ENCODE results near the gene USP28.

Gene USP28

GRCh38 chr11:113876798-113877669, 1.7 kb upstream of the USP28 start:
- DNase-seq (ENCODE audit: low read depth) = no peak

GRCh38 chr11:113876074-113876797, 864 bp upstream of the USP28 start:
- no peak for DNase-seq (ENCODE audit: low read depth)

DNA sequence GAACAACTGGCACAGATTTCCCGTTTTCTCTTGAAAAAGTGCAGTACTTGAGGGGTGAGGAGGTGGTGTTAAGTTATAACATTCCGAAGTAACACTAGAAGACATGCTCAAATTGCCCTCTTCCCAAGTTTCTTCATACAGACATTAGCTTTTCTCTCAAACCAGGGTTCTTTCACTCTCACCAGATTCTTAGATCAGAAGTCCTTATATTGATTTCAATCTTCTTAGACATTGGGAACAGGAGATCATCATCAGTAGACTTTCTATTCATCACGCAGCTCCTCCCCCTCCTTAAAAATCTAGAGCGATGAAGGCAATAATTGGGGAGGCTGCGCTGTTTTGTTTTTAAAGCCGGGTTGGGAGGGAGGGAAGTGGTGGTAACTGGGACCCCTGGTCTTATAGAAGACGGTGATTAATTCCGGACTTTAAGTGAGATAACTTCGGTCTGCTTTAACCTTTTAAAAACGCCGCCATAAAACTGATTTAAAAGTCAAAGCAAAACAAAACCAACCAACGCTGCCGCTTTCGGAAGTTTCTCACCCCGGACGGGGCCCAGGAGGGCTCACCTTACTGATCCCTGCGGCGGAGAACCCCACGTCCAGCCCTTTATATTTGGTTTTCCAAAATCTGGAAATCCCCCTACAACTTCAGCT, 665 bp downstream of the USP28 start:
- DNase-seq (ENCODE audit: low read depth) = no peak

DNA sequence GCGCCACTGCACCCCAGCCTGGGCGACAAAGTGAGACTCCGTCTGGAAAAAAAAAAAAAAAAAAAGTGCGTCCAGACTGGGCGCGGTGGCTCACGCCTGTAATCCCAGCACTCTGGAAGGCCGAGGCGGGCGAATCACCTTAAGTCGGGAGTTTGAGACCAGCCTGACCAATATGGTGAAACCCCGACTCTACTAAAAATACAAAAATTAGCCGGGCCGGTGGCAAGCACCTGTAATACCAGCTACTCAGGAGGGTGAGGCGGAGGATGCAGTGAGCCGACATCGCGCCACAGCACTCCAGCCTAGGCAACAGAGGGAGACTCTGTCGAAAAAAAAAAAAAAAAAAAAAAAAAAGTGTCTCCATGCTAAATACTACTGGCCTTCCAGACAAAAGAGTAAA, 1.3 kb downstream of the USP28 start:
- DNase-seq (ENCODE audit: low read depth) = no peak

DNA sequence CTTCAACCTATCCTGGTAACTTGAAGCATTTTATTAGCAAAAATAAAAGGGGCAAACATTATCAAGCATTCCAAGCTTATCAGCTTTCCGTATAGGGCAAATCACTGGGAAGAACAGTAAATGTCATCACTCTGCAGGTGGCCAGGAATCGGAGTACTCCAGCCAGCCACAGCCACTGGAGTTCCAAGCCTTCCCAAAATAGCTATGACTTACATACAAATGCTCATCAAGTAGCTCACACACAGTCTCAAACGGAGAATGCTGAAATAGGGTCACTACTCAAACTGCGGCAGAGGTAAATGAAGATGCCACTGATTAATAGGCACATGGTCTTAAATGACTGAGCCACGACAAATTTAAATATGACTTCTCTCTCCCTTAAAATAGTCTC, 2.1 kb downstream of the USP28 start:
- DNase-seq (ENCODE audit: low read depth) = no peak

DNA sequence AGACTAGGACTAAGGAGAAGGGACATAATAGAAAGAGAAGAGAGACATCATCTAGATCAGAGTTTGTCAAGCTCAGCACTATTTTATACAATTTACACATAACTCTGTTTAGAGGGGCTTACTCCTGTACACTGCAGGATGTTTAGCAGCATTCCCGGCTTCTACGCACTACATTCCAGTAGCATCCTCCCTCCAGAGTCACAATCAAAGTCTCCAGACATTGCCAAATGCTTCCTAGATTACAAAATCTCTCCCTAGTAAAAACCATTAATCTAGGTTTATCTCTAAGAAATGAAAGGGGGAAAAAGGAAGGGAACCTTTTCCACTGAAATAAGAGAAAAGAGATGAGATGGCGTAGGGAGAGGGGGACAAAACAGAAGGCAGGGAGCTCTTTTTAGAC, 4.0 kb downstream of the USP28 start:
- no peak for DNase-seq (ENCODE audit: low read depth)

DNA sequence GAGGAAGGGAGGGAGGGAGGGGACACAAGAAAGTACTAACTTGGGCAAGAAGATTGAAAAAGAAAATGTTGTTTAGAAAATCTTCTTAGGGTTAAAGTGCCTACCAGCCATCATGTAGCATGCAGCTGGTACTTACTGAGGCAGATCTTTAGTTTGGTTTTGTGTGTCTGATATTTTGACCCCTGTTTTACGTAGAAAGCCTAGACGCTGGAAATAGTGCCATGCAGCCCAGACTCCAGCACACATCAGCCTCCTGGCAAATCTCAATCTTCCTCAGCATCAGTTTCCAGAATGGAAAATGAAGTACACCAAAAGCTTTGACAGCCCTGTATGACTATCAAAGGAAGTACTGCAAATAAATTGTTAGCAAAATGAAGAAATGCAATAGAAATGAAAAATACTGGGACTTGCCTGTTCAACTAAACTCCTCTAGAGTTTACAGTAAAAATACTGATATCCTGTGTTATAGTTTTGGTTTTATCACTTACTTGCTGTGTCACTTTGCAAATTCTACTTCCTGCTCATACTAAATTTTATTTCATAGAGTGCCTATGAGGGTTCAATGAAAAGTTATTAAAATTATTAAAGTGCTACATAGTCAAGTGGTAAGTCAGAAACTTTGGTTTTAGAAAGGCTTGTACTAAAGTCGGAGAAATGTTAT, 7.4 kb downstream of the USP28 start:
- no peak for DNase-seq (ENCODE audit: low read depth)

DNA sequence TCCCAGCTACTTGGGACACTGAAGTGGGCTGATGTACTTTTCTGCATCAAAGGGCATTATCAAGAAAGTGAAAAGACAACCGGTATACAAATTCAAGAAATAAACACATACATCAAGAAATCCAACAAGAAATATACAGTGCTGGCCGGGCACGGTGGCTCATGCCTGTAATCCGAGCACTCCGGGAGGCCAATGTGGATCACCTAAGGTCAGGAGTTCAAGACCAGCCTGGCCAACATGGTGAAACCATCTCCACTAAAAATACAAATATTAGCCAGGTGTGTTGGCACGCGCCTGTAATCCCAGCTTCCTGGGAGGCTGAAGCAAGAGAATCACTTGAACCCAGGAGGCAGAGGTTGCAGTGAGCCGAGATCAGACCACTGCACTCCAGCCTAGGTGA, 9.5 kb downstream of the USP28 start:
- no peak for DNase-seq (ENCODE audit: low read depth)

DNA sequence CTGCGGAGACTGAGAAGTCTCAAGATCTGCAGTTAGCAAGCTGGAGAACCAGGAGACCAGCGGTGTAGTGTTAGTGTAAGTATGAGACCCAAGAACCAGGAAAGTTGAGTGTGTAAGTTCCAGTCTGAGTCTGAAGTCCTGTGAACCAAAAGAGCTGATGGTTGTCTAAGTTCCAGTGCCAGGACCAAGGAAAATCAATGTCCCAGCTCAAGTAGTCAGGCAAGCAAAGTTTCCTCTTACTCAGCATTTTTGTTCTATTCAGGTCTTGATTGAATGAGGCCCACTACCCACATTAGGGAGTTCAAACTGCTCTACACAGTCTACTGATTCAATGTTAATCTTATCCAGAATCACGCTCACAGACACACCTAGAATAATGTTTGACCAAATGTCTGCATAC, 11.0 kb downstream of the USP28 start:
- DNase-seq (ENCODE audit: low read depth) = no peak

DNA sequence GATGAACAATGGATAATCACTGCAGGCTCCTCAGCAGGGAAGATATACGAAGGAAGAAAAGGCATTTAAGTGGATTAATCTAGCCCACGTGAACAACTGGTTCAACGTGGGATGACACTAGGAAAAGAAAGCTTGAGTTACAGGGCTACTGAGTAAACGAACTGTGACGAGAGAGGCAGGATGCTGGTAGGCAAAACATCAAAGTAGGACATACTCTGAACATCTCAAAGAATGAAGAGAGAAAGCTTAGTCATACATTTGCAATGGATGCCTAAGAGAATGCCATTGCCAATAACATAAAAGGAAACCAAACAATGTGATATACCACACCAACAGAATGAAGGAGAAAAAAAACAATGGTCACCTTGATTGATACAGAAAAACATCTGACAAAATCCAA, 12.9 kb downstream of the USP28 start:
- DNase-seq (ENCODE audit: low read depth) = no peak

DNA sequence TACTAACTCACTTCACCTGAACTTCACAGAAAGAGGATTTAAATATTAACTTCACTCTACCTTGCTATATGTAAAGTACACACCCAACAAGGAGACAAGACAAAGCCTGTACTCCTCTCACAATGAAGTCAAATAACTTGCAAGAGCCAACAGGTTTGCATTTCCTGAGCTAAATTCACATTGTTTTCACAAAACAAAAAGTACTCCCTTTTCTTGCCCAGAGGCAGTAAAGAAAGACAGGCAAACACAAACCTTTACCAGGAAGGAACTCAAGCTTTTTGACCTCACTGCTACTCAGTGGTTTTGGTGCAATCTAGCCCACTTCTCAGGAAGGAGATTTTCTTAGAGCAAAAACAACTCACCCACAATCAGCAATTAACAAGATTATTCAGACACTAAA, 15.7 kb downstream of the USP28 start:
- no peak for DNase-seq (ENCODE audit: low read depth)

DNA sequence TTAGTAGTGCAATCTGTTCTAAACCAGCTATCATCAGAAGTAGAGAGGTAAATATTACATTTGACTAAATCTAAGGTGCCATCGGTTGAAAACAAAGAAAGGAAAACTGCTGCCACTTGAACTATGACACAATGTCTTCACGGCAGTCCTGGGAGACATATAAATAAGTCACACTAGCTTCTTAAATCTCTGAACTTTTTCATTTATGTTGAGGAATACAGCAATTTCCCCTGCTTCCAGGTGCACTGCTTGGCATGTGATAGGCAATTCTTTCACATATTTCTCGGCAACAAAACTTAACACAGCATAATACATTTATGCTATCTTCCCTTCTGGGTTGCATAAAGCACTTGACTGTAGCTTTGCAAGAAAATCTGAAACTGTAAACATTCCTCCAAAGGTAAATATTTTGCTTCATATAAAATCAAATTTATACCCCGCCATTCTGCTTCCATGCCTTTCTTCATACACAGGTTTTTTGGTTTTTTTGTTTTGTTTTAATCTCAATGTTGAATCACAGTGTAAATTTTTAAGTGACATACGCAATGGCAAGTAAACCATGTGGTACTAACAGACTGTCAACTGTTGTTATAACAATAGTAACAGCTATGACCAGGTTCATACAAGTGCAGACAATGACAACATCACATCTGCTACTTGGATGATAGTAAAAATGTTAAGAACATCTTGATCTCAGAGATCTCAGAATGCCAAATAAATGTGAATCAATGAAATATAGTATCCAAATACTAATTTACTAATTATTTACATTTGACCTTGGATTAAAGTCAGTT, 18.2 kb downstream of the USP28 start:
- no peak for DNase-seq (ENCODE audit: low read depth)

DNA sequence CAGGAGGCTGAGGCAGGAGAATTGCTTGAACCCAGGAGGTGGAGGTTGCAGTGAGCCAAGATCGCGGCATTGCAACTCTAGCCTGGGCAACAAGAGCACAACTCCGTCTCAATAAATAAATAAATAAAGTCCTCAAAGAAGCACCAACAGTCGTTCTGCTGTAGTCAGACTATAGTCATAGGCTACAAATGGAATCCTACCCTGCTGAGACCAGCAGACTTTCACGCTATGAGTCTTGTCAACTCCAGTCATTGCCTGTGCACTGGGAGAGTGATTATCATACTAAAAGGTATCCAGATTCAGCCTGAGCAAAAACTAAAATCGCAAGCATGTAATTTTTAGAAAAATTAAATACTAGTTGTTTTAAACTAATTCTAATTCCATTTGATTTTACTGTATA, 19.6 kb downstream of the USP28 start:
- no peak for DNase-seq (ENCODE audit: low read depth)

- no peak for DNase-seq (ENCODE audit: low read depth)
Measured at GRCh38 chr11:113850188-113850587, 25.2 kb downstream of the USP28 start.

DNA sequence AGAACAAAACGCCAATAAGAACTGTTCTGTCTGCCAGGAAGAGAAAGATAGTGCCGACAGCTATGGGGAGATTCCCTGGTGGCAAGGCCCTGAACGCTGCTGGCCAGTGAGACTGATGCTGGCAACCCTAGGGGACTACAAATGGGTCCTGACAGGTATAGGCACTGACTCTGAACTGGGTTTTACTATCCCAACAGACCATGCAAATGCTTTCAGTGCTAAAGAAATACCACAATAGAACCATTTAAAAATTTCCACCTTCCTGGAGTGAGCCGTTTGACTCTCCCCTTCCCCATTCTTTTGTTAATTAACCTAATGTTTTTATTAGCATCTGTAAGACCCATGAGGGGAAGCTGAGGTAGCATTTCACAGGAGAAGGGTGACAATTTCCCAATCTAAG, 25.7 kb downstream of the USP28 start:
- DNase-seq (ENCODE audit: low read depth) = no peak

GRCh38 chr11:113847580-113847979, 27.8 kb downstream of the USP28 start:
- no peak for DNase-seq (ENCODE audit: low read depth)

- DNase-seq (ENCODE audit: low read depth) = no peak
Measured at GRCh38 chr11:113847111-113847510, 28.3 kb downstream of the USP28 start.

DNA sequence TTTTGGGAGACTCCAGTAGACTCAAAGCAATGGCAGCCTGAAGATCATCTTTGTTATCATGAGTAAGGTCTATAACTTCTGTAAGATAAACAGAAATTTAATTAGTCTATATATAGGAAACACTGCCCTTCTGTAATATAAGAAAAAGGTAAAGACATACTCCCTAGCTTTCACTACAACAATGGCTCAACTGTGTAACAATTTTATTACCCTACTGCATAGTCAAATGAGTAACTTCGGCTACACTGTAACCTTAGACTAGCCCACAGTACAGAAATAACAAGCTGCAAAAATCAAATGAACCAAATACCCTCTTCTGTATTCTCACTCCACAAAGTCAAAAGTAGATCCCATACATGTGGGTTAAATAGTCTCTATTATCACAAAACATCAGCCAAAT, 33.7 kb downstream of the USP28 start:
- DNase-seq (ENCODE audit: low read depth) = no peak

- no peak for DNase-seq (ENCODE audit: low read depth)
Measured at GRCh38 chr11:113840932-113841664, 34.3 kb downstream of the USP28 start.

DNA sequence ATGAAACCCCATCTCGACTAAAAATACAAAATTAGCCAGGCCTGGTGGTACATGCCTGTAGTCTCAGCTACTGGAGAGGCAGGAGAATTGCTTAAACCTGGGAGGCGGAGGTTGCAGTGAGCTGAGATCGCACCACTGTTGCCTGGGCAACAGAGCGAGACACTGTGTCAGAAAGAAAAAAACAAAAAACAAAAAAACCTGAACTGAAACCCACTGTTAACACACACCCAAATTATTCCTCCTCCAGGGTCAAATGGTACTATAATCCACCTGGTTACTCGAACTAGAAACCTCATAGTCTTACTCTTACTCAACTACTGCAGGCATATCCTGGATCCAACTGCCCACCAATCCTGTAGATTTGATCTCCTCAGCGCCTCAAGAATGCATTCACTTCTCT, 35.5 kb downstream of the USP28 start:
- DNase-seq (ENCODE audit: low read depth) = no peak

- no peak for DNase-seq (ENCODE audit: low read depth)
Measured at GRCh38 chr11:113838005-113838404, 37.4 kb downstream of the USP28 start.
